Activated CD8-positive, alpha-beta memory T cell treated with anti-CD3 and anti-CD28 coated beads, Interleukin-2, amount 50 U/mL, for 48 hours (primary cell): ENCODE data around the gene GPC6.
"Not testable (repeated sequence)": the region's sequence is repeated elsewhere in the genome, so short reads cannot be mapped to it uniquely, and the experiment has no call there.

Source experiments
- DNase-seq: peaks from one replicate; pipeline ENCODE4 v3.0.0-alpha.2; 2020

GPC6 gene

GRCh38 chr13:94195715-94196114 lies 969.1 kb downstream of the GPC6 start:
- no peak for DNase-seq

GRCh38 chr13:94196413-94196812 lies 969.8 kb downstream of the GPC6 start:
- DNase-seq = no peak

GRCh38 chr13:94198681-94199080 lies 972.1 kb downstream of the GPC6 start:
- DNase-seq = no peak

- DNase-seq = no peak
Observed at GRCh38 chr13:94199135-94199534, 972.5 kb downstream of the GPC6 start.

- no peak for DNase-seq
Observed at GRCh38 chr13:94201022-94201421, 974.4 kb downstream of the GPC6 start.

GRCh38 chr13:94204163-94204562 lies 977.6 kb downstream of the GPC6 start:
- no peak for DNase-seq

GRCh38 chr13:94204946-94205345 lies 978.3 kb downstream of the GPC6 start:
- DNase-seq = no peak

GRCh38 chr13:94205896-94206295 lies 979.3 kb downstream of the GPC6 start:
- DNase-seq = no peak

- DNase-seq = no peak
Observed at GRCh38 chr13:94209117-94209516, 982.5 kb downstream of the GPC6 start.

- not testable (repeated sequence) for DNase-seq
Observed at GRCh38 chr13:94209913-94210312, 983.3 kb downstream of the GPC6 start.

GRCh38 chr13:94210816-94211215 lies 984.2 kb downstream of the GPC6 start:
- no peak for DNase-seq

GRCh38 chr13:94212196-94212595 lies 985.6 kb downstream of the GPC6 start:
- DNase-seq = no peak

- DNase-seq = no peak
Observed at GRCh38 chr13:94214121-94214520, 987.5 kb downstream of the GPC6 start.

- no peak for DNase-seq
Observed at GRCh38 chr13:94214975-94215374, 988.4 kb downstream of the GPC6 start.

GRCh38 chr13:94216476-94216875 lies 989.9 kb downstream of the GPC6 start:
- no peak for DNase-seq

- DNase-seq = no peak
Observed at GRCh38 chr13:94217370-94217769, 990.8 kb downstream of the GPC6 start.

- no peak for DNase-seq
Observed at GRCh38 chr13:94218537-94218936, 991.9 kb downstream of the GPC6 start.

- no peak for DNase-seq
Observed at GRCh38 chr13:94218951-94219350, 992.3 kb downstream of the GPC6 start.

- DNase-seq = no peak
Observed at GRCh38 chr13:94224670-94225069, 998.1 kb downstream of the GPC6 start.

GRCh38 chr13:94227255-94227879 lies 1000.8 kb downstream of the GPC6 start:
- DNase-seq = no peak

GRCh38 chr13:94228763-94229162 lies 1002.2 kb downstream of the GPC6 start:
- DNase-seq = no peak

GRCh38 chr13:94232161-94232950 lies 1005.7 kb downstream of the GPC6 start:
- DNase-seq = no peak

- DNase-seq = no peak
Observed at GRCh38 chr13:94232956-94233355, 1006.3 kb downstream of the GPC6 start.

GRCh38 chr13:94233401-94233800 lies 1006.8 kb downstream of the GPC6 start:
- no peak for DNase-seq

- no peak for DNase-seq
Observed at GRCh38 chr13:94233837-94234236, 1007.2 kb downstream of the GPC6 start.
